ENCODE measurements around the gene GKN2. TPM values are rescaled to one million over a fixed set of nuclear protein-coding genes. Genes with fewer than 3 reads are reported as not detected.

Gene GKN2
- total RNA-seq, 1 experiment from 2014 or later = not detected

DNA sequence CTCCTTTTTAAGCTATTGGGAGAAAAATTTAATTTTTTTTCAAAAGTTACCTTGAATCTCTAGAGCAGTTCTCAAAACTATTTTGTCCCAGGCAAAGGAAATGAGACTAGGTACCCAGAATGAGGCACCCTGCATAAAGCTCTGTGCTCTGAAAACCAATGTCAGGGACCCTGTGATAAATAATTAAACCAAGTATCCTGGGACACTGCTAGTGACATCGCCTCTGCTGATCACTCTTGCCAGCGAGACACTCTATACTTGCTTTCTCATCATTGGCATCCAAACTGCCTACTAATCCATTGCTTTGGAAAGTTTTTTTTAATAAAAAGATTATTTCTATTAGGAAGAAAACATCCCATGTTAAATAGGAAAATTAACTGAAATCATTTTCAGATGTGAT is 23.2 kb upstream of the GKN2 start:
- H4K20me1 ChIP-seq (ENCODE audit: insufficient read depth) = no peaks in the 10 kb centered on the region
- no peak for TF ChIP-seq POLR2A (IDR thresholded peaks at IDR 0.05; ENCODE audit: borderline replicate concordance, extremely low read depth, insufficient read depth, insufficient read length)
- TF ChIP-seq, protein P1, sequence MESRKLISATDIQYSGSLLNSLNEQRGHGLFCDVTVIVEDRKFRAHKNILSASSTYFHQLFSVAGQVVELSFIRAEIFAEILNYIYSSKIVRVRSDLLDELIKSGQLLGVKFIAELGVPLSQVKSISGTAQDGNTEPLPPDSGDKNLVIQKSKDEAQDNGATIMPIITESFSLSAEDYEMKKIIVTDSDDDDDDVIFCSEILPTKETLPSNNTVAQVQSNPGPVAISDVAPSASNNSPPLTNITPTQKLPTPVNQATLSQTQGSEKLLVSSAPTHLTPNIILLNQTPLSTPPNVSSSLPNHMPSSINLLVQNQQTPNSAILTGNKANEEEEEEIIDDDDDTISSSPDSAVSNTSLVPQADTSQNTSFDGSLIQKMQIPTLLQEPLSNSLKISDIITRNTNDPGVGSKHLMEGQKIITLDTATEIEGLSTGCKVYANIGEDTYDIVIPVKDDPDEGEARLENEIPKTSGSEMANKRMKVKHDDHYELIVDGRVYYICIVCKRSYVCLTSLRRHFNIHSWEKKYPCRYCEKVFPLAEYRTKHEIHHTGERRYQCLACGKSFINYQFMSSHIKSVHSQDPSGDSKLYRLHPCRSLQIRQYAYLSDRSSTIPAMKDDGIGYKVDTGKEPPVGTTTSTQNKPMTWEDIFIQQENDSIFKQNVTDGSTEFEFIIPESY (IDR thresholded peaks at IDR 0.05; ENCODE audit: extremely low read depth, insufficient replicate concordance, low read length) = no peak
- TF ChIP-seq YY1 (IDR thresholded peaks at IDR 0.05; ENCODE audit: extremely low read depth, insufficient replicate concordance, low read depth, low read length) = no peak
- TF ChIP-seq ELF1 (IDR thresholded peaks at IDR 0.05; ENCODE audit: borderline replicate concordance, low read depth) = no peak
- TF ChIP-seq SIN3A (IDR thresholded peaks at IDR 0.05; ENCODE audit: low read depth) = no peak
- TF ChIP-seq EZH2 (IDR thresholded peaks at IDR 0.05) = no peak
- TF ChIP-seq, protein P2, sequence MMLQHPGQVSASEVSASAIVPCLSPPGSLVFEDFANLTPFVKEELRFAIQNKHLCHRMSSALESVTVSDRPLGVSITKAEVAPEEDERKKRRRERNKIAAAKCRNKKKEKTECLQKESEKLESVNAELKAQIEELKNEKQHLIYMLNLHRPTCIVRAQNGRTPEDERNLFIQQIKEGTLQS (IDR thresholded peaks at IDR 0.05) = no peak
- no peak for TF ChIP-seq SP1 (IDR thresholded peaks at IDR 0.05; ENCODE audit: low read depth)
- no peak overlapping the region for H3K9ac ChIP-seq (ENCODE audit: low read length)
- H3K4me3 ChIP-seq (replicated peaks in 1 of 2; ENCODE audit: low read depth in 1 of 2, low read length in 2 of 2) = no peak overlapping the region
- H2AFZ ChIP-seq (ENCODE audit: low read depth, low read length, poor library complexity, severe bottlenecking) = no peak overlapping the region
- DNase-seq (ENCODE audit: low read depth, low spot score) (no peak), ATAC-seq (no peak)
- no peaks in the 10 kb centered on the region for H3K79me2 ChIP-seq (ENCODE audit: insufficient read depth, low read length)
- no peak overlapping the region for H3K27ac ChIP-seq (ENCODE audit: low read depth, low read length)
- peaks cover 0 to 14% of the 10 kb centered on the region in 2 experiments; a peak in 2 of 4 replicates for H3K4me1 ChIP-seq (ENCODE audit: control insufficient read depth in 1 of 2, insufficient read depth in 2 of 2, low read length in 2 of 2)
- no TSS peak for BruUV-seq (replicated peaks)
- no peaks in the 10 kb centered on the region for H3K9me2 ChIP-seq (ENCODE audit: insufficient read depth)
- H3K4me2 ChIP-seq (ENCODE audit: low read length) = no peak overlapping the region
- intact Hi-C loops (cut with micrococcal nuclease) = no loop called here
- no peaks in the 10 kb centered on the region for H3K9me3 ChIP-seq (ENCODE audit: control insufficient read depth in 1 of 2, insufficient read depth in 1 of 2, low read depth in 1 of 2, low read length in 2 of 2)
- CTCF ChIA-PET = interaction anchor here (1.5 to 2.0 kb wide), 2 partner anchors 32 to 37 kb away, joined by 3 to 4 read pairs; partner anchors contain the start of gene ANTXR1
- no peaks in the 10 kb centered on the region for H3K36me3 ChIP-seq (ENCODE audit: control insufficient read depth in 1 of 2, insufficient read depth in 2 of 2, low read length in 2 of 2)
- RAD21 ChIA-PET (ENCODE audit: low non-redundant PET in 1 of 2, low total read pairs in 2 of 2, uncharacterized antibody in 2 of 2, unreplicated experiment in 2 of 2) = no interaction called here
- POLR2A ChIA-PET = no interaction called here
- no peaks in the 10 kb centered on the region for H3K27me3 ChIP-seq (ENCODE audit: insufficient read depth, low read length)
